ENCODE data around the gene VPS13D. TPM values are rescaled to one million over a fixed set of nuclear protein-coding genes. Genes with fewer than 3 reads are reported as not detected.
A peak's percentile ranks its signal among the peaks of the same experiment; 100 is the strongest.

The VPS13D gene
- polyA plus RNA-seq, 3 donors, result 26.8 to 31.3 (median 27.1) TPM

GRCh38 chr1:12432897-12433296 lies 203.1 kb downstream of the VPS13D start:
- DNase-seq, result no peak

- DNase-seq, result peak; percentile 91
Measured at GRCh38 chr1:12433323-12434053, 203.7 kb downstream of the VPS13D start.

- DNase-seq, result no peak
Measured at GRCh38 chr1:12434174-12434573, 204.3 kb downstream of the VPS13D start.

- no peak for DNase-seq
Measured at GRCh38 chr1:12434686-12435085, 204.9 kb downstream of the VPS13D start.

- no peak for DNase-seq
Measured at GRCh38 chr1:12435639-12436344, 206.0 kb downstream of the VPS13D start.

GRCh38 chr1:12436345-12436658 lies 206.5 kb downstream of the VPS13D start:
- DNase-seq, result no peak

GRCh38 chr1:12436817-12437599 lies 207.2 kb downstream of the VPS13D start:
- no peak for DNase-seq

GRCh38 chr1:12437629-12438028 lies 207.8 kb downstream of the VPS13D start:
- DNase-seq, result no peak

- no peak for DNase-seq
Measured at GRCh38 chr1:12438349-12438924, 208.6 kb downstream of the VPS13D start.

- DNase-seq, result no peak
Measured at GRCh38 chr1:12439073-12439472, 209.2 kb downstream of the VPS13D start.

GRCh38 chr1:12441414-12442105 lies 211.7 kb downstream of the VPS13D start:
- DNase-seq, result no peak

GRCh38 chr1:12442217-12442616 lies 212.4 kb downstream of the VPS13D start:
- DNase-seq, result no peak

- no peak for DNase-seq
Measured at GRCh38 chr1:12443151-12443550, 213.3 kb downstream of the VPS13D start.

GRCh38 chr1:12444329-12444841 lies 214.6 kb downstream of the VPS13D start:
- no peak for DNase-seq

GRCh38 chr1:12445257-12445656 lies 215.4 kb downstream of the VPS13D start:
- DNase-seq, result no peak

- DNase-seq, result no peak
Measured at GRCh38 chr1:12446593-12446992, 216.8 kb downstream of the VPS13D start.

- DNase-seq, result no peak
Measured at GRCh38 chr1:12447307-12447706, 217.5 kb downstream of the VPS13D start.

- DNase-seq, result peak; percentile 52
Measured at GRCh38 chr1:12447849-12448312, 218.1 kb downstream of the VPS13D start.

- DNase-seq, result no peak
Measured at GRCh38 chr1:12448746-12449177, 218.9 kb downstream of the VPS13D start.

- DNase-seq, result no peak
Measured at GRCh38 chr1:12450090-12450755, 220.4 kb downstream of the VPS13D start.

Data from renal pelvis (tissue), 4 donors.